H1 (cell line): ENCODE results near the gene SNORC. TPM values are rescaled to one million over a fixed set of nuclear protein-coding genes. Genes with fewer than 3 reads are reported as not detected.

Experiments used
- BRCA1 ChIP-seq: IDR thresholded peaks from 2 replicates; pipeline ENCODE4 v1.6.1; 2012; ENCODE audit warnings: low read depth, low read length, improper control_type of control experiment
- CHD1 ChIP-seq: IDR thresholded peaks from 2 replicates; pipeline ENCODE4 v1.6.1; 2012; ENCODE audit warnings: low read depth, low read length, improper control_type of control experiment
- polyA plus RNA-seq, 7 experiments: library from polyadenylated mRNA; depleted of rRNA in 3 of 7; stranded (reverse) in 5 of 7; unstranded in 2 of 7; fragments of >200 nt in 5 of 7; fragments of 200-250 nt in 2 of 7; gene quantifications; 1 replicate in 5 of 7; 2 replicates in 1 of 7; 4 replicates in 1 of 7; pipeline versions ENCODE4 v1.2.1 to v1.2.3, GENCODE V29; 2011 to 2013; ENCODE audit warnings: missing spikeins in 2 of 7, mixed read lengths in 2 of 7
- total RNA-seq: library from RNA; stranded (reverse); fragmentation: NEBNext Ultra II Directional; extraction: Animal tissue kit (Norgen Biotek cat#: 25700); gene quantifications from 2 replicates; pipeline ENCODE4 v1.2.1, GENCODE V29; 2021

SNORC gene
- total and polyA plus RNA-seq, 2 of the 8 experiments (the other 6 are each of a cell fraction or from before 2014, with no cell fraction given) = 1.6 to 1.8 TPM

DNA sequence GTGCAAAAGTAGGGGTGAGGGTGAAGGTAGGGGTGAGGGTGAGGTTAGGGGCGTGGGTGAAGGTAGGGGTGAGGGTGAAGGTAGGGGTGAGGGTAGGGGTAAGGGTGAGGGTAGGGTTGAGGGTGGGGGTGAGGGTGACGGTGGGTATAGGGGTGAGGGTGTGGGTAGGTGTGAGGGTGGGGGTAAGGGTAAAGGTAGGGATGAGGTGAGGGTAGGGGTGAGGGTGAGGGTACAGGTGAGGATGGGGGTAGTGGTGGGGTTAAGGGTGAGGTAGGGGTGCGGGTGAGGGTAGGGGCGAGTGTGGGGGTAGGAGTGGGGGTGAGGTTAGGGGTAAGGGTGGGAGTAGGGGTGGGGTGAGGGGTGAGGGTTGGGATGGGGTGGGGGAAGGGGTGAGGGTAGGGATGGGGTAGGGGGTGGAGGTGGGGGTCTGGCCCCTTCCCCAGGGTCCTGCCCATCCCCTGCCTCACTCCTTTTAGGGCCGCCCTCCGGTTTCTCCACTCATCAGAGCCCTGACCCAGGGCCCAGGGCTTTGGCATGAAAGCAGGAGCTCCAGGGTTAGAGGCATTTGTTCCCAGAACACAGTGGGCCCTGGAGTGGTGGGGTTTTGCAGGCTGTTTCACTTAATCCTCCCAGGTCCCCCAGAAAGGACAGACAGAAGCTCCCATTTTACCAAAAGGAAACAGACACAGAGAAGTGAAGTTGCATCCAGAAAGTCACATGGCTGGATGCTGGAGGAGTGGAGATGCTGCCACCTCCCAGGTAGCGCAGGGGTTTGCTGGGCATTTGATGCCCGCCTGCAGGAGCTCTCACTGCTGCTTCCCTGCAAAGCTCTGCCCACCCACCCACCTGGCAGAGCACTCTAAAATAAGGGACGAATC, 26.9 kb downstream of the SNORC start (continued):
- TF ChIP-seq BRCA1 (no peak), CHD1 (no peak)
- TF ChIP-seq, all 59 proteins: peak for 0
